GM12801 (cell line): Measurements from ENCODE around the gene BICD2.

Experiments
- CTCF ChIP-seq: IDR thresholded peaks from one replicate; pipeline ENCODE4 v1.5.1; 2011; ENCODE audit warnings: control low read depth; ENCODE audit not compliant: insufficient read length; ENCODE audit errors: extremely low read depth

BICD2 gene

GRCh38 chr9:92775466-92775865, 10.8 kb upstream of the BICD2 start:
- no peak for TF ChIP-seq CTCF

GRCh38 chr9:92774274-92774673, 9.6 kb upstream of the BICD2 start:
- no peak for TF ChIP-seq CTCF

- no peak for TF ChIP-seq CTCF
Observed at GRCh38 chr9:92773810-92774209, 9.2 kb upstream of the BICD2 start.

GRCh38 chr9:92771309-92771708, 6.7 kb upstream of the BICD2 start:
- TF ChIP-seq CTCF: no peak

- no peak for TF ChIP-seq CTCF
Observed at GRCh38 chr9:92770360-92770995, 5.8 kb upstream of the BICD2 start.

GRCh38 chr9:92769990-92770359, 5.3 kb upstream of the BICD2 start:
- TF ChIP-seq CTCF: no peak

GRCh38 chr9:92769286-92769685, 4.7 kb upstream of the BICD2 start:
- no peak for TF ChIP-seq CTCF
